ENCODE measurements around the gene PRKAR2B.

DNA sequence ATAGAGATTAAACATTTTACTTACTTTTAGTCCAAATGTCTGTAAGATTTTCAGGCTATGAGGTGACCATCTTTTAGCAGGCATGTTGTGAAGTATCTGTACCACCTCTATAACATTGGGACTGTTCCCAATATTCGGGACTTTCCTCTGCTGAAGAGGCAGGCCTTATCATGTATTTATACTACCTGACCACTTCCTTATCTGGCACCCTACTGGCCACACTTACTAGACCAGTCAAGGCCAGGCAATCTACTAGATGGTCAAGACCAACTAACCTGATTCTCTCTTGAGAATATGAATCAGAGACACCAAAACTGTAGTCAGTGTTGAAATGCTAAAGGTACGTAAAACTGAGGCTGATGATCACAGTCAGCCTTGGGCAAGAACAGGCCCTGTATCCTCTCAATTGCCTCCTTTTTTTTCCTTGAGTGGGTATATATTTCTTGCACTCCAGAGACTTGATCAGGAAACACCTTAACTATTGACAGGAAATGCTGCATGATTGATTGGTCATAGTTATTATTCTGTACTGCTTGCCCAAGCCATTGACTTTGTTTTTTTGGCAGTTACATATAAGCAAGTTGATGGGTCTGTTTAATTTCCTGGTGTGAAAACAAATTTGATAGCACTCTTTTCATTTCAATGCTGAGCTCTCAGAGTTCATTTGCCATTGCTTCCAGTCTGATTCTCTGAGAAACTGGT is 5.2 kb upstream of the PRKAR2B start:
- TF ChIP-seq, protein P1, sequence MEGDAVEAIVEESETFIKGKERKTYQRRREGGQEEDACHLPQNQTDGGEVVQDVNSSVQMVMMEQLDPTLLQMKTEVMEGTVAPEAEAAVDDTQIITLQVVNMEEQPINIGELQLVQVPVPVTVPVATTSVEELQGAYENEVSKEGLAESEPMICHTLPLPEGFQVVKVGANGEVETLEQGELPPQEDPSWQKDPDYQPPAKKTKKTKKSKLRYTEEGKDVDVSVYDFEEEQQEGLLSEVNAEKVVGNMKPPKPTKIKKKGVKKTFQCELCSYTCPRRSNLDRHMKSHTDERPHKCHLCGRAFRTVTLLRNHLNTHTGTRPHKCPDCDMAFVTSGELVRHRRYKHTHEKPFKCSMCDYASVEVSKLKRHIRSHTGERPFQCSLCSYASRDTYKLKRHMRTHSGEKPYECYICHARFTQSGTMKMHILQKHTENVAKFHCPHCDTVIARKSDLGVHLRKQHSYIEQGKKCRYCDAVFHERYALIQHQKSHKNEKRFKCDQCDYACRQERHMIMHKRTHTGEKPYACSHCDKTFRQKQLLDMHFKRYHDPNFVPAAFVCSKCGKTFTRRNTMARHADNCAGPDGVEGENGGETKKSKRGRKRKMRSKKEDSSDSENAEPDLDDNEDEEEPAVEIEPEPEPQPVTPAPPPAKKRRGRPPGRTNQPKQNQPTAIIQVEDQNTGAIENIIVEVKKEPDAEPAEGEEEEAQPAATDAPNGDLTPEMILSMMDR (IDR thresholded peaks at IDR 0.05): no peak
- no peak for TF ChIP-seq POLR2A (IDR thresholded peaks at IDR 0.05)

All from uterus (tissue), 2 donors.